Frontal cortex (tissue), 4 donors: ENCODE results near the gene FGF1. TPM values are rescaled to one million over a fixed set of nuclear protein-coding genes. Genes with fewer than 3 reads are reported as not detected.

ENCODE experiments used
- DNase-seq, 2 donors: peaks; one replicate each; pipeline ENCODE4 v3.0.0; 2012; ENCODE audit warnings: low spot score in 2 of 2
- FAIRE-seq: peaks from 2 replicates; lab custom pipeline; 2012; peaks lifted over from hg19 to GRCh38; lab: Jason Lieb, UNC
- total RNA-seq: library from RNA; depleted of rRNA; stranded (reverse); fragments of >200 nt; gene quantifications from one replicate; pipeline ENCODE4 v1.2.3, GENCODE V29; 2014
- donor health status: control.
- donor health status: control.
- donor health status: control.

FGF1 gene
- total RNA-seq, 1 donor from 2014 or later, result 2.9 TPM

DNA sequence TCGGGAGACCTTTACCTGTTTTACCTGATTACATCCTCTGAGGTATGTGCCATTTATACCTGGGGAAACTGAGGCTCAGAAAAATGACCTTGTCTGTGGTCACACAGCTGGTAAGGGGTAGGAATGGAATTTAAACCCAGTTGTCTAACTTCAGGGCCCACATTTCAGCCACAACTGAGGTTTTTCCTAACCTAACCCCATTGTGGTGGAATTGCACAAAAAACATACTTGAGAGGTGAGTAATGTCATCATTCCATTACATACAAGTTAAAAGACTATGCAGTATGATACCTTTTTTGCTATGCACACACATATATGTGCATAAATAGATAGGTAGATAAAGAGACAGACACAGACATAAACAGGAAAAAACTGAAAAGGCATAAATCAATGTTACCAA lies 14.1 kb downstream of the FGF1 start:
- DNase-seq (no peak), FAIRE-seq (no peak)

DNA sequence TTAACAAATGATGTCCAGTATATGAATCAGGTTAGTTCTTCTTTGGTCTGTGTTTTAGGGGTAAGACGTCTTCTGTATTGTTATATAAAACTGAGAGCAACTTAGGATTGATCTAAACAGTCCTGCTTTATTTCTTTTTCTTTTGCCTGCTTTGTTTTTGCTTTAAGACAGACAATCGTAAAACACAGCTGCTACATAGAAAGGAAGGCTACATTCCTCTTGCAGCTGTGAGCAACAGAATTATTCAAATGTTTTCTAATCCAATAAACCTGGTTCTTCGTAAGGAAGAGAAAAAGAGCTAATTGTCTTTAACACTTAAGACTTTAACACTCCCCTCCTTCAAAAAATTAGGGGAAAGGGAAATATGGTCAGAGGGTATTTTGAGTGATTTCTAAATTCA lies 14.6 kb downstream of the FGF1 start:
- FAIRE-seq (no peak), DNase-seq (no peak)

GRCh38 chr5:142670804-142671203 lies 15.1 kb downstream of the FGF1 start:
- no peak for FAIRE-seq
- no peak for DNase-seq

DNA sequence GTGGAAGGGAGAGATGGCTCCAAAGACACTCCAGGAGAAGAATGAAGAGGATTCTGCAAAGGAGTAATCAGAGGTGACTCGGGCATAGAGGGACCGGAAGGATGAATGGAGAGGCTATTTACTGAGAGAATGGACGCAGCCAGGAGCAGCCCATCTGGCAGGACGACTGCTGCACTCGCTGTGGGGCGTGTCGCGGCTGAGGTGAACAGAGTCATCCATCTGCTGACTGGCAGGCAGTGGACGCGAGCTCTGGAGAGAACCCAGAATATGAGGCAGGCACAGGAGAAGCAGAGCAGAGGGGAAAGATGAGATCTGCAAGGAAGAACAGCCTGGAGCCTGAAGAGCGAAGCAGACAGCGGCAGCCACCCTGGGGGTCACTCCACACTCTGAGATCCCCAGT lies 16.4 kb downstream of the FGF1 start:
- no peak for DNase-seq
- no peak for FAIRE-seq

DNA sequence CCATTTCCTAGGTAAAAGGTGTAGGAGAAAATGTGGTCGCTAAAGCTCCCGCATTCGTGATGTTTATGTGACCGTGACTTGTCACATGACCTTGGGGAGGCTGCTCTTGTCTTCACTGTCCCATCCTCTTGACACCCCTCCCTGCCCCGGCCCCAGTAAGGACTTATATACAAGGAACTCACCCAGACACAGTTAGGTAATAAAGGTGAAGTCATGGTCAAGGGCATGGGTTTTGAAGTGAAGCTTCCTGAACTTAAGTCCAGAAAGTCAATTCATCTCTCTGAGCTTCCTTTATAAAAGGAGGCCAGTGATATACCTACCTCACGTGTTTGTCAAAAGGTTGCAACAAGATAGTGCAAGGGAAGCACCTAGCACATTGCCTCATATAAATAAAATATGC lies 17.6 kb downstream of the FGF1 start:
- no peak for DNase-seq
- no peak for FAIRE-seq

DNA sequence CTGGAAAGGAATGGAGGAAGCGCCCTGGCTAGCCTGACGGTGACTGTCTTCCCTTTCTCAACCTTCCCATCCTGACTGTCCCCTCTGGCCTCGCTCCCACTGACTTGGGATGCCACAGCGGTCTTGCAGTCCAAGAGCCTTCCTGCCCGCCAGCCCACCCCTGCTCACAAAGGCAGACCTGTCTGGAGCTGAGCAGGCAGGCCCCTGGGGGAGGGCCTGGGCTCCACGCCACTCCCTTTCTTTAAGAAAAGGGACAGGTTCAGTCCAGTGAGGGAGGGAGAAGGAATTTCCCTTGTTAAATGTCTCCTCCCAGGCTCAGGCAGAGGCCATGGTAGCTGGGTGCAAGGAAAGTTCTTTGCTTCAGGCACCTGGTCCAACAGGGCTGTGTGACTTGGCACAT lies 18.1 kb downstream of the FGF1 start:
- no peak for FAIRE-seq
- DNase-seq, result no peak

GRCh38 chr5:142664636-142665035 lies 21.3 kb downstream of the FGF1 start:
- FAIRE-seq, result no peak

DNA sequence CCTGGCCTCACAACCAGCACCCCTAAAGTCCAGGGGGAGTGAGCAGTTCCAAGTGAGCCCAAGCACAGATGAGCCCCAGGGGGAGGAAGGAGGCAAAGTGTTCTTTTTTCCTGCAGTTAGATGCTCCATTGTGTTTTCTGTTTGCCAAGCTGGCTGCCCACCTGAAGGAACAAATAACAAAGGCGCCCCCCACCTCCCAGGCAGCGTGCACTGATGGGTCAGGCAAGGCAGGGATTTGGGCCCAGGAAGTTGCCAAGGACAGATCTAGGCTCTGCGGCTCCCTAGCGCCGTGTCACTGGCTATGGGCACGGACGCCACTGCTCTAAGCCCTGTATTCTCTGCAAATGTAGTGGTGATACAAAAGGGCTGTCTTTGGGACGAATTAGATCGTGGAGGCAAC lies 21.8 kb downstream of the FGF1 start:
- DNase-seq (no peak), FAIRE-seq (no peak)

More at GRCh38 chr5:142664636-142665035, 21.3 kb downstream of the FGF1 start:
- no peak for DNase-seq

- FAIRE-seq (no peak), DNase-seq (no peak)
Measured at GRCh38 chr5:142663246-142663645, 22.6 kb downstream of the FGF1 start.

- FAIRE-seq (no peak), DNase-seq (no peak)
Measured at GRCh38 chr5:142661957-142662356, 23.9 kb downstream of the FGF1 start.

- FAIRE-seq (no peak), DNase-seq (no peak)
Measured at GRCh38 chr5:142661143-142661542, 24.7 kb downstream of the FGF1 start.

- no peak for DNase-seq
- FAIRE-seq, result no peak
Measured at GRCh38 chr5:142660731-142661130, 25.2 kb downstream of the FGF1 start.

GRCh38 chr5:142660196-142660595 lies 25.7 kb downstream of the FGF1 start:
- FAIRE-seq (no peak), DNase-seq (no peak)

DNA sequence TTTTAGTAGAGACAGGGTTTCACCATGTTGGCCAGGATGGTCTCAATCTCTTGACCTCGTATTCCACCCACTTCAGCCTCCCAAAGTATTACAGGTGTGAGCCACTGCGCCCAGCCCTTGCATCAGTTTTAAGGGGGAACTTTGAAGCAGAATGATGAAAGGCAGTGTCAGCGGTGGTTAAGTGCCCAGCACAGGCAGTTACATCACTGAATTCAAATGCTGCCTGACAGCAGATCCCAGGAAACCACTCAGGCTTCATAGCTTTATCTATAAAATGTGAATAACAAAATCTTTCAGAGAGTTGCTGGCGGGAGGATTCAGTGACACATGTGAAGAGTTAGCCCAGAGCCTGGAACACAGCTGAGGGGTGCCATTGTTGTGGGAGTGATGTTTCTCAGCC lies 26.5 kb downstream of the FGF1 start:
- DNase-seq, result no peak
- FAIRE-seq, result no peak

- FAIRE-seq (no peak), DNase-seq (no peak)
Measured at GRCh38 chr5:142658278-142658677, 27.6 kb downstream of the FGF1 start.

DNA sequence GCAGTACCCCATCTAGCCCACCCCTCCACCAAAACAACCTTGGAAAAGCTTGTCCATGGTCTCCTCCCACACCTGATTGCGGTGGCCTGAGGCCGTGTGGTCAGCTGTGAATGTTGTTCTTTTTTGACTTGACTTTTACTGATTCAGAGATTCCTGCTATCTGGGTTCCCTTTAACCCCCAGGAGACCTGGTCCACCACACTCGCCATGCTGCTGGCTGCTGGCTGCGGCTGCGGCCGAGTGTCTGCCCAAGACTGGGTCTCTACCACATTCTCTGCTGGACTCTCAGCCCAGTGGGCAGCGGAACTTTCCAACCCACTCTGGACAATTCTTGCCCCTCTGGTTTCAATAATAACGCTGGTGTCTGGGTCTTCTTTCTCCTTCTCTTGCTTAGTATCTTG lies 28.4 kb downstream of the FGF1 start:
- no peak for DNase-seq
- no peak for FAIRE-seq

- DNase-seq (peak; percentile 64 to 85), FAIRE-seq (peak; percentile 51)
Measured at GRCh38 chr5:142655339-142656267, 30.3 kb downstream of the FGF1 start.

DNA sequence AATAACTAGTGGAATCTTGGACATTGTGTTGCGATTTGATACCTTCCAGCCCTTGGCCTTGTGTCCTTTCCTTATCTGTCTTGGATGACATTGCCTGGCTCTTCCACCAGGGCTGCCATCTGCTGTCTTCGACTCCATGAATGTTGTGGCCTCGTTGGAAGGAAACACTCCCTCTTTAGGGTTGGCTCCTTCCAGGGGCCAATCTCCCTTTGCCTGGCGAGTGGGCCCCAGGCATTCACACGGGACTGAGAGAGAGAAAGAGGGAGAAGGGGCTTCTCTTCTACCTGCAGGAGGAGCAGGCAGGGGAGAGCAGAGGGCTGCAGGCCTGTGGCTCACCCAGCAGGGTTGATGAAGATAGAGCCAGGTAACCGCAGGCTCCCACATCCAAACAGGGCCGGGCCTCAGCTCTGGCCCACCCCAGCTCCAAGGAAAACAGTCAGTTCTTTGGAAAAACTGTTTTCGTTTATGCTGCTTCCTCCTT lies 31.3 kb downstream of the FGF1 start:
- DNase-seq, result no peak
- FAIRE-seq, result no peak

- DNase-seq, result no peak
- no peak for FAIRE-seq
Measured at GRCh38 chr5:142653321-142653720, 32.6 kb downstream of the FGF1 start.

DNA sequence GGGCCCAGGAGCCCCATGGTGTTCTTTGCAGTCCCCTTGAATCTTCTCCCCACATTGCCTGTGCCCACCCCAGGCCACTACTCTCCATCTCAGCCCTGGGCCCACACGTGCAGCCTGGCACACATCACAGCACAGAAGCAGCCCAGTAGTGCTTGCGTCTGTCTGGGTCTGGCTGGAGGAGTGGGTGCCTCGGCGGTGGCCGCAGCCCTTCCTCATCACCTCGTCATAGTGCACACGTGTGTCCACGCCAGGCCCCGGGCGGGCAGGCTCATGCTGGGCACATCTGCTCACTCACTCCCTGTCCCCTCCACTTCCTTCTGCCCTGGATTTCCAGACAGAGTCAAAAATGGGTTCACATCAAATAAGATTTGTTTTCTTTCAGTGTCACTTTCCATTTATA lies 33.3 kb downstream of the FGF1 start:
- DNase-seq (no peak), FAIRE-seq (no peak)

GRCh38 chr5:142650881-142651280 lies 35.0 kb downstream of the FGF1 start:
- DNase-seq (no peak), FAIRE-seq (no peak)

GRCh38 chr5:142650060-142650459 lies 35.8 kb downstream of the FGF1 start:
- FAIRE-seq, result no peak
- no peak for DNase-seq
